ENCODE measurements around the gene EPHB1.

The EPHB1 gene

GRCh38 chr3:135142530-135142929, 347.5 kb downstream of the EPHB1 start:
- no peak for DNase-seq

GRCh38 chr3:135143474-135143873, 348.4 kb downstream of the EPHB1 start:
- DNase-seq, result no peak

- no peak for DNase-seq
Observed at GRCh38 chr3:135145581-135145980, 350.5 kb downstream of the EPHB1 start.

- no peak for DNase-seq
Observed at GRCh38 chr3:135147657-135148056, 352.6 kb downstream of the EPHB1 start.

GRCh38 chr3:135148398-135149020, 353.4 kb downstream of the EPHB1 start:
- DNase-seq, result no peak

- no peak for DNase-seq
Observed at GRCh38 chr3:135149707-135150681, 354.9 kb downstream of the EPHB1 start.

GRCh38 chr3:135154186-135154585, 359.1 kb downstream of the EPHB1 start:
- no peak for DNase-seq

- no peak for DNase-seq
Observed at GRCh38 chr3:135155228-135155627, 360.2 kb downstream of the EPHB1 start.

- DNase-seq, result no peak
Observed at GRCh38 chr3:135155791-135156190, 360.7 kb downstream of the EPHB1 start.

GRCh38 chr3:135157045-135157740, 362.1 kb downstream of the EPHB1 start:
- DNase-seq, result no peak

GRCh38 chr3:135158520-135158919, 363.5 kb downstream of the EPHB1 start:
- no peak for DNase-seq

- DNase-seq, result no peak
Observed at GRCh38 chr3:135159681-135160247, 364.7 kb downstream of the EPHB1 start.

- DNase-seq, result no peak
Observed at GRCh38 chr3:135161425-135161824, 366.4 kb downstream of the EPHB1 start.

GRCh38 chr3:135163701-135164100, 368.6 kb downstream of the EPHB1 start:
- no peak for DNase-seq

GRCh38 chr3:135165260-135165659, 370.2 kb downstream of the EPHB1 start:
- no peak for DNase-seq

- no peak for DNase-seq
Observed at GRCh38 chr3:135166266-135166825, 371.3 kb downstream of the EPHB1 start.

GRCh38 chr3:135168822-135169221, 373.8 kb downstream of the EPHB1 start:
- no peak for DNase-seq

- DNase-seq, result no peak
Observed at GRCh38 chr3:135169651-135170050, 374.6 kb downstream of the EPHB1 start.

- DNase-seq, result no peak
Observed at GRCh38 chr3:135170732-135171131, 375.7 kb downstream of the EPHB1 start.

- no peak for DNase-seq
Observed at GRCh38 chr3:135172191-135172869, 377.3 kb downstream of the EPHB1 start.

- no peak for DNase-seq
Observed at GRCh38 chr3:135175728-135176277, 380.7 kb downstream of the EPHB1 start.

GRCh38 chr3:135176881-135177280, 381.8 kb downstream of the EPHB1 start:
- DNase-seq, result no peak
